ENCODE measurements around the gene PHLDA2.

The PHLDA2 gene

DNA sequence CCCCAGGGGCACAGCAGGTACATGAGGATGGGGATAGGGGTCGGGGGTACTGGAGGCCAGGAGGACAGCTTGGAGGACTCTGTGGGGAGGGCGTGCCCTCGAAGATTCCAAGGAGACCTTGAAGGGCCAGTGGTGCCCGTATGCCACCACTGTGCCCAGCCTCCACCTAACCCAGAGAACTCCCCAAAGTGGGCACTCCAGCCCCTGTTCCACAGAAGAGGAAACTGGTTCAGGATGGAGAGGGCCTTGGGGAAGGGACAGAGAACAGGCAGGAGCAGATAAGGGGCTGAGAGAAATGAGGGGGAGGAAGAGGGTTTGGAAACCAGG is 2.2 kb upstream of the PHLDA2 start:
- no peaks in the 10 kb centered on the region for H3K36me3 ChIP-seq
- peaks cover 30% of the 10 kb centered on the region for H3K27me3 ChIP-seq
- no peaks in the 10 kb centered on the region for H3K4me1 ChIP-seq
- no peak overlapping the region for H3K4me3 ChIP-seq (ENCODE audit: low read depth, low read length)
- H3K9me3 ChIP-seq, result no peaks in the 10 kb centered on the region
- DNase-seq, result no peak
- TF ChIP-seq, protein P1, sequence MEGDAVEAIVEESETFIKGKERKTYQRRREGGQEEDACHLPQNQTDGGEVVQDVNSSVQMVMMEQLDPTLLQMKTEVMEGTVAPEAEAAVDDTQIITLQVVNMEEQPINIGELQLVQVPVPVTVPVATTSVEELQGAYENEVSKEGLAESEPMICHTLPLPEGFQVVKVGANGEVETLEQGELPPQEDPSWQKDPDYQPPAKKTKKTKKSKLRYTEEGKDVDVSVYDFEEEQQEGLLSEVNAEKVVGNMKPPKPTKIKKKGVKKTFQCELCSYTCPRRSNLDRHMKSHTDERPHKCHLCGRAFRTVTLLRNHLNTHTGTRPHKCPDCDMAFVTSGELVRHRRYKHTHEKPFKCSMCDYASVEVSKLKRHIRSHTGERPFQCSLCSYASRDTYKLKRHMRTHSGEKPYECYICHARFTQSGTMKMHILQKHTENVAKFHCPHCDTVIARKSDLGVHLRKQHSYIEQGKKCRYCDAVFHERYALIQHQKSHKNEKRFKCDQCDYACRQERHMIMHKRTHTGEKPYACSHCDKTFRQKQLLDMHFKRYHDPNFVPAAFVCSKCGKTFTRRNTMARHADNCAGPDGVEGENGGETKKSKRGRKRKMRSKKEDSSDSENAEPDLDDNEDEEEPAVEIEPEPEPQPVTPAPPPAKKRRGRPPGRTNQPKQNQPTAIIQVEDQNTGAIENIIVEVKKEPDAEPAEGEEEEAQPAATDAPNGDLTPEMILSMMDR (IDR thresholded peaks at IDR 0.05; ENCODE audit: low read depth, low read length), result no peak

DNA sequence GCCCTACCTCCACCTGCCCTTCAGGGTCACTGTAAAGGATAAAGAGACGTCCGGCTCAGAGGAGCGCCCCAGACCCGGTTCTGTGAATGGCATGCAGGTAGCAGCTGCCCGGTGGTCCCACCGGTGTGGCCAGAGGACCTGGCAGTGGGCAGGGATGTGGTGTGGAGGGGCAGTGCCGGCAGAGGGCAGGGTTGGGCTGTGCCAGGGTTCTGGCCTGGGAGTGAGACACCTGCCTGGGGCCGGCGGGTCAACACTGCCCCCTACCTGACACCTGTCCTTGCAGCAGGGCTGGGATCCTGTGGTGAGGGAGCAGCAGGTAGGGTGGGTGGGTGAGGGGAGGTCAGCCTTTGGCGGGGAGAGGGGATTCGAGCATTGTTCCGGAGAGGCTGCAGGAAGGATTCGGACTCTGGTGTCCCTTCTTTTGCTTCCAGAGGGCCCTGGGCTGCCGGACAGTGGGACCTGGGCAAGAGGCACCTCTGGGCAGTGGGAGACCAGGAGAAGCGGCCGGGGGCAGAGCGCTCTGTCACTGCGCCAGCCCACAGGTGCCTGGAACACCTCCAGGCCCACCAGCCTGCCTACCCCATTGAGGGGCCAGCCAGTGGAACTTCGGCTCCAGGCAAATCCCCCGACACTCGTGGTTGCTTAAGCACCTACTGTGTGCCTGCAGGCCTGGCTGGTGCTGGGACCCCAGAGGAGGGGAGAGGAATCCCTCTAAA is 1.6 kb upstream of the PHLDA2 start:
- H3K4me1 ChIP-seq, result no peaks in the 10 kb centered on the region
- TF ChIP-seq, protein P1 (IDR thresholded peaks at IDR 0.05; ENCODE audit: low read depth, low read length), result peak; percentile 18
- no peak overlapping the region for H3K4me3 ChIP-seq (ENCODE audit: low read depth, low read length)
- no peaks in the 10 kb centered on the region for H3K9me3 ChIP-seq
- DNase-seq, result peak; percentile 41
- H3K27me3 ChIP-seq, result peaks cover 30% of the 10 kb centered on the region
- no peaks in the 10 kb centered on the region for H3K36me3 ChIP-seq

DNA sequence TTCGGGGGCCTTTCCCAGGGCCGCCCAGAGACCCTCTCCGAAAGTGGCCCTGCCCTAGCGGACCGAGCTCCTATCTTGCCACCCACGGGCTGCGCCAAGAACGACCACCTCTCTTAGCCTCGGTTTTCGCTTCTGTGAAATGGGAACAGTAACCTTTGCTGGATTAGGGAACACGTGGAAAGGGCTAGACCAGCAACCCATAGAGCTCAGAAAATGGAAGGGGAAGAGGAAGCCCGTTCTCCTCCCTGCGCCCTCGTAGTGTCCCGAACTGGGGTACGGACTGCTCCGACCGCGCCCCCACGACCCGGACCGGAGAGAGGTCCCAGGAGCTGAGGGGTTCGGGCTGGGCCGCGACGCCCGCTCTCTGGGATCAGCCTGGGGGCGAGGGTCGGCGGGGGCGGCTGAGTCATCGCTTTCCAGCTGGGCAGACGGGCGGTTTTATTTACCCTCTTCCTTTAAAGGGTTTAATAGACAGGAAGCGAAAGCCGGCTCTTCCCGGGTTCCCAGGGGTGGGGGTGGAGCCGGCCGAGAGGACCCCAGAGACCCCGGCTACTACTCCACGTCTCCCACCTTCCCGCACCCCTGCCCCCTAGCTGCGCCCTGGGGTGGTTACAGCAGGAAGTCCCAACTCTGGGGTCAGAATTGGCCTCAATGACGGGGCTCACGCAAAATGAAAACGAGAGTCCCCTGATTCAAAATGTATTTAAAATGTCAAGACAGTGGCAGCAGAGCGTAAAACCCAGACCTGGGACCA is 907 bp upstream of the PHLDA2 start:
- no peak overlapping the region for H3K4me3 ChIP-seq (ENCODE audit: low read depth, low read length)
- TF ChIP-seq, protein P1 (IDR thresholded peaks at IDR 0.05; ENCODE audit: low read depth, low read length), result peak; percentile 28
- H3K4me1 ChIP-seq, result no peaks in the 10 kb centered on the region
- DNase-seq, result no peak
- peaks cover 30% of the 10 kb centered on the region for H3K27me3 ChIP-seq
- no peaks in the 10 kb centered on the region for H3K36me3 ChIP-seq
- H3K9me3 ChIP-seq, result no peaks in the 10 kb centered on the region

DNA sequence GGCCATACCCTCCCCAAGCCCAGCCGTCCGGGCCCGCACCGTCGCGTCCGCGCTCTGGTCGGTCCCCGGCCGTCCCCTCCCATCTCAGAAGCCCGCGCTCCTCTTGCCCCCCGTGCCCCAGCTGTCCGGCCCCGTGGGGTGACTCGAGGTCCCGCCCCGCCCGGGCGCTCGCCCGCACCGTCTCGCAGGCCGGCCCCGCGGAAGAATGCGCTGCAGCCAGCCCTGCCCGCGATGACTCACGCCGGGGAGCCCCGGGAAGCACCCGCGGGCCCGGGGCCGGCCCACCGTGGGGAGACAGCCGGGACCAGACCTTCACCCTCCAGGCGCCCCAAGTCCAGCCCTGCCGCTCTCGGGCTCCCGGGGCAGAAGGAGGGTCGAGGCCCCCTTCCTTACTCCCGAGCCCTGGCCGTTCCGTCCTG is 320 bp upstream of the PHLDA2 start:
- Histone ChIP-seq H3K4me1 (no peaks in the 10 kb centered on the region), H3K9me3 (no peaks in the 10 kb centered on the region), H3K27me3 (peaks cover 30% of the 10 kb centered on the region), H3K36me3 (no peaks in the 10 kb centered on the region), H3K4me3 (ENCODE audit: low read depth, low read length) (no peak overlapping the region)
- TF ChIP-seq, protein P1 (IDR thresholded peaks at IDR 0.05; ENCODE audit: low read depth, low read length), result no peak
- DNase-seq, result no peak

DNA sequence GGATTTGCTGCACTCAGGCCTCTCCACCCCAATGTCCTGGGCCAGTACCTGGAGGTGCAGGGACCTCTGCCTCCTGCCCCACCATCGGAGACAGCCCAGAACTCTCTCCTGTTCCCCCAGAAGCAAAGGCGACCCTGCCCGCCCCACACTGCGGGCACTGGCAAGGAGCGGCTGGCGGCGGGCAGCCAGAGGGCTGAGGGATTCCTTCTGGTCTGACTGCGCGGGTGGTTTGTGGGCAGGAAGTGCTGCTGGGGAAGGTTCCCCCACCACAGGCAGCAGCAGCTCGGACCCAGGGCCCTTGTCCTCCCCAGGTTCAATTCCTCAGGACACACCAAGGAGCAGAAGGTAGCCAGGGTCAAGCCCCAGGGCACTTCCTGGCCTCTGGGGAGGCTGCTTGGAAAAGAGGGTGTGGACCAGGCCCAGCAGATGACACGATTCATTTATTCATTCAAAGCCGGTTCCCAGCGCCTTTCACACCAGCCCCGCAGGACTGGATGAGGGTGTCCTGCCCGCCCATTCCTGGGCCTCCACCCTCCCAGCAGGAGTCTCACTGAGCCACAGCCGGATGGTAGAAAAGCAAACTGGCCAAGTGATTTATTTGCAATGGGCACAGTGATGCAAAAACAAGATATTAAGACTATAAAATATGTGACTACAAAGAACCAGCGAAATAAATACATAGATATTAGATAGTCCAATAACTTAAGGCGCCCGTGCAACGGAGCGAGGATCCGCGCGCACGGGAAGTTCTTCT is 1.2 kb downstream of the PHLDA2 start:
- H3K27me3 ChIP-seq, result peaks cover 30% of the 10 kb centered on the region
- H3K4me3 ChIP-seq (ENCODE audit: low read depth, low read length), result no peak overlapping the region
- peaks cover 2% of the 10 kb centered on the region; the same call in 1 of the 2 replicates for H3K4me1 ChIP-seq
- no peak for DNase-seq
- no peaks in the 10 kb centered on the region for H3K36me3 ChIP-seq
- H3K9me3 ChIP-seq, result no peaks in the 10 kb centered on the region
- TF ChIP-seq, protein P1 (IDR thresholded peaks at IDR 0.05; ENCODE audit: low read depth, low read length), result no peak
